Activated CD8-positive, alpha-beta memory T cell treated with anti-CD3 and anti-CD28 coated beads, Interleukin-2, amount 50 U/mL, for 48 hours (primary cell): Measurements from ENCODE around the gene RBM33.
"Not testable (repeated sequence)": the region's sequence is repeated elsewhere in the genome, so short reads cannot be mapped to it uniquely, and the experiment has no call there.

ENCODE experiments used
- DNase-seq: peaks from one replicate; pipeline ENCODE4 v3.0.0-alpha.2; 2020

RBM33 gene

GRCh38 chr7:155665079-155665956 lies 20.9 kb downstream of the RBM33 start:
- DNase-seq = no peak

DNA sequence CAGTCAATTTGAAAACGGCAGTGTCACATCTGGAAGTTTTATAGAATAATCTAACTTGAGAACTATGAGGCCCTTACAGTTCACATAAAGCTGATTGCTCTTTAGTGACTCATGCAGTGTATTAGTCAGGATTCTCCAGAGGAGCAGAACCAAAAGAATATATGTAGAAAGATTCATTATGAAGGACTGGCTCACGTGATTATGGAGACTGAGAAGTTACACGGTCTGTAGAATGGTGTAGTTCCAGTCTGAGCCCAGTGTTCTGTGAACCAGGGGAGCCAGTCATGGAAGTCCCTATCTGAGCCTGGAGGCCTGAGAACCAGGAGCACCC lies 21.5 kb downstream of the RBM33 start:
- no peak for DNase-seq

DNA sequence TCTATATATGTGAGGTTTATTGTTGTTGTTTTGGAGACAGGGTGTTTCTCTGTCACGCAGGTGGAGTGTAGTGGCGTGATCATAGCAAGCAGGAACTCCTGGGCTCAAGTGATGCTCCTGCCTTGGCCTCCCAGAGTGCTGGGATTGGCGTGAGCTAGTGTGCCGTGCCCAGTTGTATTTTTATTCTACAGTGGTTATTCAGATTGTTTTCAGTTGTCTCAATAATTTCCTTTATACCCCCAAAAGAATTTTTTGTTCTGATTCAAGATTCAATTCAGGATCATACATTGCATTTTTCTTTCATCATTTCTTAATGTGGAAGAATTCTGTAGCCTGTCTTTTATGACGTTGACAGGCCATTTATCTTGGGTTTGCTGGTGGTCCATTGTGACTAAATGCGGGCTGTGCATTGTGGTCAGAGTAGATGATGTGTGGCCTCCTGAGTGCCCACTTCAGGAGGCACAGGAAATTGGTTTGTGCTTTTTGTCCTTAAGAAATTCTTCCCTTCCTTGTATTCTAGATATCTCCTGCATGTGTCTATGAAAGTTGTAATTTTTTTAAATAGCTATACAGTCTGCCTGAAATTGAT lies 22.9 kb downstream of the RBM33 start:
- DNase-seq = no peak

GRCh38 chr7:155669717-155670505 lies 25.4 kb downstream of the RBM33 start:
- DNase-seq = no peak

DNA sequence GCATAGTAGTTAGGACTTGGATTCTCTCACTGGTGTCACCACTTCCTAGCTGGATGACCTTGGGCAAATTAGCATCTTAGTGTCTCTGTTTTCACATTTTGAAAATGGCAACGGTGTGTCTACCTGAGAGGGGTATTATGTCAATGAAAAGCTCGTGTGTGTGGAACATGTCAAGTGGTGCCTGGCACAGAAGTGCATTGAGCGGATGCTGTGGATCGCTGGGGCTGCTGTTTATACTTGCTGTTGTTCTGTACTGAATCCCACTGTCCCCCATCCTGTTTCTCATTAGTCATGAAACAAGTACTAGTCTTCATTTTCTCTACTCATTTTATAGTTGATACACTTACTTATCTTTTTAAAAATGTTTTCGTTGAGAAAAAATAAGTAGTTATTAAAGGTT lies 26.1 kb downstream of the RBM33 start:
- DNase-seq = no peak

DNA sequence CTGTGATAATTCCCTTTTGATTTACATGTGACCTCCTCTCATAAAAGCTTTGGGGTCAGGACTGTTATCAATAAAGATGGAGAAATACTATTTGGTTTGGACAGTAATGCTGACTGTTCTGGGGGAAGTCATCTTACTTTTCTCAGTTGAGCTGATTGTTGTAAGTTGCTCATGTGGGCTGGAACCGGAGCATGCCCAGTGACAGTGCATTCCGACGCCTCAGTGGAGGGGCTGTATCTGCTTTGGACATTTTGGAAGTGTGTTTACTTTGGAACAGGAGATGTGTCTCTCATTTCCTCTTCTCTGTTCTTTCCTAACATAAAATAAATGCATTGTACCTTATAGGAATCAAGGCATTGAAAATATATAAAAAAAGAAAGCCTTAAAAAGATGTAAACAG lies 30.1 kb downstream of the RBM33 start:
- no peak for DNase-seq

DNA sequence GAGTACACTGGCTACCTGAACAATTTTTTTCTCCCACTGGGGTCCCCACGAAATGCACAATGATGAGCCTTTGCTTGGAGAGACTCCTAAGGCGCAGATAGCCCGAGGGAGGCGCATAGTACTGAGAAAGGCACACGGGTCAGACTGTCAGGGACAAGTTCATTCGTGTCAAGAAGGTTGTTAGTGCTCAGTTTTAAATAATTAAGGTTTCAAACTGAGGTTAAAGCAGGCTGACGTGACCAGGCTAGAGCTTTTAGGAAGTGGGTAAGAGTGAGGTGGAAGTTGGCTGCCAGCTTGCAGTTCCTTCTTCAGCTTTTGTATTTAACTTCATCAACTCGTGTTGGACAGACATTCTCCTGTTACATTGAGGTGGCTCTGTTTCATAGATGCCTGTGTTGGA lies 31.6 kb downstream of the RBM33 start:
- DNase-seq = no peak

DNA sequence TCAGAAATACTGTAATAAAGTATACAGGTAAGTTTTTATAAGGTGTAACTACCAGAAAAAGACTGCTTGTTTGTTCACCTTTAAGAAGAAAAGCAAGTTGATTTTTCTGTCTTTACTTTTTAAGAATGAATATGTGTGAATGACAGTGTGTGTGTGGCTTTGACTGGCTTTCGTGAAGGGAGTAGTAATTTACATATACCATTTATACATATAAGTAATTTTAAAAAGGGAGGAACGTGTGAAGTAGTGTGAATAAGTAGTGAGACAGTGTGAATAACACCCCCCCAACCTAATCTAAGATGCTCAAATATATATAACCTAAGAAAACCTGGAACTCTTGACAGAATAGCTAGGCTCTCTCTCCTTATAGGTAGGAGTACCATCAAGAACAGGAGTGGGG lies 33.2 kb downstream of the RBM33 start:
- DNase-seq = no peak

- DNase-seq = no peak
These were observed 35.7 kb downstream of the RBM33 start for GRCh38 chr7:155680124-155680523.

GRCh38 chr7:155680864-155681263 lies 36.4 kb downstream of the RBM33 start:
- no peak for DNase-seq

- no peak for DNase-seq
These were observed 37.2 kb downstream of the RBM33 start for GRCh38 chr7:155681663-155682062.

DNA sequence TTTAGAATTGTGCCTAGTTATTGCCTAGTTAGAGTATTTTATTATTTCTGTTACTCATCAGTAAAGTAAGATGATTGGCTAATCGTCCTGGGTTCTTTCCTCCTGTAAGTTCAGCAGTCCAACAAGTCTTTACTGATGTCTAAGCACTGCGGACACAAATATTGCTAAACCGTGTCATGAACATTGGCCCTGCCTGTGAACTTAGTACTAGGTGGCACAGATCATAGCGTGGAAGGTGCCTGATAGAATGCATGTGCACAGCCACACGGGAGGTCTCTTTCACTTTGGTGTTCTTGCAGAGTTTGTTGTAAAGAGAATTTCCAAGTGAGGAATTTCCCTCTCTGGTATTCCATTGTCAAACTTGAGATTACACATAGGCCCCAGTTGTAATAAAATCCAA lies 38.0 kb downstream of the RBM33 start:
- DNase-seq = no peak

- DNase-seq = no peak
These were observed 38.6 kb downstream of the RBM33 start for GRCh38 chr7:155683098-155683497.

- DNase-seq = no peak
These were observed 39.3 kb downstream of the RBM33 start for GRCh38 chr7:155683714-155684113.

DNA sequence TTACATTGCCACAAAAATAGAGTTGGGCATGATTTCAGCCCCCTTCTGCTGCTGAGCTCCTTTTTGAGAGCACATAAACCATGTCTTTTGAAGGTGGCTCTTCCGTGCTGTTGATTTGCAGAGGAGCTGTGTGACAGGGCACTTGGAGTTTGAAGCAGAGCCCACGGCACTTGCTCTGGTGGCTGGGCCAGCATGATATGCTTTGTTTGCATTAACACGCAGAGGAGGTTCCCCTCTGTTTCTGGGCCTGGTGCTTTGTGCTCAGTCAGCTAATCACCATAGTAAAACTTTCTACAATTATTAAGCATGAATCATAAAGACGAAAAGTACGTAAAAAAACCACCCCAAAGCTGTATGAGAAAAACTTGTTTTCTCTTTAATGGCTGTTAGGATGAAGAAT lies 40.1 kb downstream of the RBM33 start:
- no peak for DNase-seq

- DNase-seq = no peak
These were observed 40.8 kb downstream of the RBM33 start for GRCh38 chr7:155685070-155685790.

GRCh38 chr7:155685791-155686160 lies 41.3 kb downstream of the RBM33 start:
- DNase-seq = no peak

DNA sequence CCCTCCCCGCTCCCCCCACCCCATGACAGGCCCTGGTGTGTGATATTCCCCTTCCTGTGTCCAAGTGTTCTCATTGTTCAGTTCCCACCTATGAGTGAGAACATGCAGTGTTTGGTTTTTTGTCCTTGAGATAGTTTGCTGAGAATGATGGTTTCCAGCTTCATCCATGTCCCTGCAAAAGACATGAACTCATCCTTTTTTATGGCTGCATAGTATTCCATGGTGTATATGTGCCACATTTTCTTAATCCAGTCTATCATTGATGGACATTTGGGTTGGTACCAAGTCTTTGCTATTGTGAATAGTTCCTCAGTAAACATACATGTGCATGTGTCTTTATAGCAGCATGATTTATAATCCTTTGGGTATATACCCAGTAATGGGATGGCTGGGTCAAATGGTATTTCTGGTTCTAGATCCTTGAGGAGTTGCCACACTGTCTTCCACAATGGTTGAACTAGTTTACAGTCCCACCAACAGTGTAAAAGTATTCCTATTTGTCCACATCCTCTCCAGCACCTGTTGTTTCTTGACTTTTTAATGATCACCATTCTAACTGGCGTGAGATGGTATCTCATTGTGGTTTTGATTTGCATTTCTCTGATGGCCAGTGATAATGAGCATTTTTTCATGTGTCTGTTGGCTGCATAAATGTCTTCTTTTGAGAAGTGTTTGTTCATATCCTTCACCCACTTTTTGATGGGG lies 42.3 kb downstream of the RBM33 start:
- not testable (repeated sequence) for DNase-seq

DNA sequence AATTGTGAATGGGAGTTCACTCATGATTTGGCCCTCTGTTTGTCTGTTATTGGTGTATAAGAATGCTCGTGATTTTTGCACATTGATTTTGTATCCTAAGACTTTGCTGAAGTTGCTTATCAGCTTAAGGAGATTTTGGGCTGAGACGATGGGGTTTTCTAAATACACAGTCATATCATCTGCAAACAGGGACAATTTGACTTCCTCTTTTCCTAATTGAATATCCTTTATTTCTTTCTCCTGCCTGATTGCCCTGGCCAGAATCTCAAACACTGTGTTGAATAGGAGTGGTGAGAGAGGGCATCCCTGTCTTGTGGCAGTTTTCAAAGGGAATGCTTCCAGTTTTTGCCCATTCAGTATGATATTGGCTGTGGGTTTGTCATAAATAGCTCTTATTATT lies 43.8 kb downstream of the RBM33 start:
- not testable (repeated sequence) for DNase-seq

DNA sequence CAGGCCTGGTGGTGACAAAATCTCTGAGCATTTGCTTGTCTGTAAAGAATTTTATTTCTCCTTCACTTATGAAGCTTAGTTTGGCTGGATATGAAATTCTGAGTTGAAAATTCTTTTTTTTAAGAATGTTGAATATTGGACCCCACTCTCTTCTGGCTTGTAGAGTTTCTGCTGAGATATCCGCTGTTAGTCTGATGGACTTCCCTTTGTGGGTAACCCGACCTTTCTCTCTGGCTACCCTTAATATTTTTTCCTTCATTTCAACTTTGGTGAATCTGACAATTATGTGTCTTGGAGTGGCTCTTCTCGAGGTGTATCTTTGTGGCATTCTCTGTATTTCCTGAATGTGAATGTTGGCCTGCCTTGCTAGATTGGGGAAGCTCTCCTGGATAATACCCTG lies 46.2 kb downstream of the RBM33 start:
- DNase-seq = not testable (repeated sequence)

DNA sequence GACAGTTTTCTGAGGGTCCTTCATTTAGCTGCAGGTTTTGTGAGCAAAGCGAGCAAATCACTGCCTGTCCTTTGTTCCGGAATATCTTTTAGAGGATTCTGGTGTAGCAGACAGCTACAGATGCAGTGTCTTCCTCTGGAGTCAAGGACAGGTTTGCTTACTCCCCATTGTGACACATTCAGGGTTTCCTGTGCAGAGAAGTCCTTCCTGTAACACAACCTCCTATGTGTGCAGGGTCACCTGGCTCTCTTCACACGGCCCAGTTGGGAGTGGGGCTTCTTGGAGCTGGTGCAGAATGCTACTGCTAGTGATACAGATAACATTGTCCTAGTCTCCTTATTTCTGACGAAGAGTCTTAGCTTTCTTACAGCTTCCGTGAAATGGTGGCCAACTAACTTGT lies 47.9 kb downstream of the RBM33 start:
- DNase-seq = no peak

- no peak for DNase-seq
These were observed 49.4 kb downstream of the RBM33 start for GRCh38 chr7:155693826-155694225.

DNA sequence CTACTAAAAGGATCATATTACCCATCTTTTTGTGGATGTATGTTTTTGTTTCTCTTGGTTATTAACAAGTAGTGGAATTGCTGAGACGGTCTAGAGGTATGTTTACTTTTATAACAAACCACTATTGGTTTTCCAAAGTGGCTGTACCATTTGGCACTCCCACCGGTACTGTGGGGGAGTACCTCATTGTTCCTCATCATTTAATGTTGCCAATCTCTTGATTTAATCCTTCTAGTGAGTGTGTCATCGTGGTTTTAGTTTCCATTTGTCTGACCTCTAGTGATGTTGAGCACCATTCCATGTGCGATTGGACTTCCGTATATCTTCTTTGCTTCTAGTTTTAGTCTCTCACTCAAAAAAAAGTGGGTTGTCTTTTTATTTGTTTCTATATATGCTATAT lies 50.4 kb downstream of the RBM33 start:
- DNase-seq = no peak
